OCI-M1 (cell line): ENCODE measurements around the gene ANKS3.

ENCODE experiments used
- DNase-seq: peaks from one replicate; lab custom pipeline; 2025; lab: John Stamatoyannopoulos, UW

The ANKS3 gene

GRCh38 chr16:4724661-4725270 lies 9.3 kb downstream of the ANKS3 start:
- no peak for DNase-seq

- no peak for DNase-seq
Observed at GRCh38 chr16:4723071-4723767, 10.9 kb downstream of the ANKS3 start.

- DNase-seq, result no peak
Observed at GRCh38 chr16:4718466-4718865, 15.6 kb downstream of the ANKS3 start.

- no peak for DNase-seq
Observed at GRCh38 chr16:4714996-4715395, 19.1 kb downstream of the ANKS3 start.

GRCh38 chr16:4713663-4714501 lies 20.2 kb downstream of the ANKS3 start:
- DNase-seq, result no peak

- no peak for DNase-seq
Observed at GRCh38 chr16:4709481-4709880, 24.6 kb downstream of the ANKS3 start.

- no peak for DNase-seq
Observed at GRCh38 chr16:4706871-4707270, 27.2 kb downstream of the ANKS3 start.

GRCh38 chr16:4704913-4705312 lies 29.2 kb downstream of the ANKS3 start:
- no peak for DNase-seq

GRCh38 chr16:4704491-4704890 lies 29.6 kb downstream of the ANKS3 start:
- no peak for DNase-seq

- no peak for DNase-seq
Observed at GRCh38 chr16:4703906-4704305, 30.2 kb downstream of the ANKS3 start.

GRCh38 chr16:4702466-4702808 lies 31.6 kb downstream of the ANKS3 start:
- DNase-seq, result no peak

- no peak for DNase-seq
Observed at GRCh38 chr16:4701791-4702465, 32.1 kb downstream of the ANKS3 start.

GRCh38 chr16:4700997-4701743 lies 32.9 kb downstream of the ANKS3 start:
- no peak for DNase-seq

GRCh38 chr16:4700380-4700996 lies 33.6 kb downstream of the ANKS3 start:
- DNase-seq, result no peak

GRCh38 chr16:4699046-4699556 lies 35.0 kb downstream of the ANKS3 start:
- no peak for DNase-seq

GRCh38 chr16:4698321-4699045 lies 35.6 kb downstream of the ANKS3 start:
- no peak for DNase-seq

- no peak for DNase-seq
Observed at GRCh38 chr16:4697848-4698291, 36.2 kb downstream of the ANKS3 start.

GRCh38 chr16:4696905-4697847 lies 36.9 kb downstream of the ANKS3 start:
- no peak for DNase-seq
